Neural progenitor cell (in vitro differentiated cells): ENCODE data around the gene ESYT2.

ENCODE experiments used
- CTCF ChIP-seq: fragments of 200-600 bp; sonication (generic); IDR thresholded peaks from 2 replicates; pipeline ENCODE4 v1.5.1; 2017; ENCODE audit warnings: antibody characterized with exemption, mild to moderate bottlenecking
- EZH2phosphoT487 ChIP-seq: fragments of 200-600 bp; sonication (generic); IDR thresholded peaks from 2 replicates; pipeline ENCODE4 v1.6.1; 2017; ENCODE audit warnings: antibody characterized with exemption

GRCh38 chr7:158802535-158803366 lies 26.6 kb downstream of the ESYT2 start:
- TF ChIP-seq CTCF (no peak), EZH2phosphoT487 (no peak)
